Ishikawa (cell line): ENCODE measurements around the gene CACFD1.

ENCODE experiments used
- CEBPB ChIP-seq: IDR thresholded peaks from 2 replicates; pipeline ENCODE4 v1.6.1; 2012
- CREB1 ChIP-seq: IDR thresholded peaks from 2 replicates; pipeline ENCODE4 v1.6.1; 2012; ENCODE audit warnings: low read depth
- EGR1 ChIP-seq: IDR thresholded peaks from 2 replicates; pipeline ENCODE4 v1.6.1; 2012
- EP300 ChIP-seq: IDR thresholded peaks from 2 replicates; pipeline ENCODE4 v1.6.1; 2012; ENCODE audit warnings: borderline replicate concordance
- RAD21 ChIP-seq: IDR thresholded peaks from 2 replicates; pipeline ENCODE4 v1.6.1; 2012; ENCODE audit warnings: low read depth
- REST ChIP-seq: IDR thresholded peaks from 2 replicates; pipeline ENCODE4 v1.6.1; 2012; ENCODE audit warnings: low read depth, mild to moderate bottlenecking
- ZBTB7A ChIP-seq: IDR thresholded peaks from 2 replicates; pipeline ENCODE4 v1.6.1; 2012; ENCODE audit warnings: low read depth
- TF ChIP-seq, protein P1 (sequence below): IDR thresholded peaks from 2 replicates; pipeline ENCODE4 v1.6.1; 2012

DNA sequence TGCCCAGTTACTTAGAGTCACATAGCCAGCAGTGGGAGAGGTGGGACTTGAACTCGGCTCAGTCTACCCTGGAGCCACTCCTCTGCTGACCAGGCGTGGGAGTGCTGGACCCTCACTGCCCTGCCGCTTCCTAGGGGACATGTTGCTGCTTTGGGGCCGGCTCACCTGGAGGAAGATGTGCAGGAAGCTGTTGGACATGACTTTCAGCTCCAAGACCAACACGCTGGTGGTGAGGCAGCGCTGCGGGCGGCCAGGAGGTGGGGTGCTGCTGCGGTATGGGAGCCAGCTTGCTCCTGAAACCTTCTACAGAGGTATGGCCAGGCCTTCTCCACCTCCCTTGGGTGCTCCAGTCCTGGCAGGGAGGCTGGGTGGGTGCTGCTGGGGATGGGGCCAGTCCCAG, 3.4 kb upstream of the CACFD1 start:
- TF ChIP-seq EP300 (no peak), CREB1 (no peak), REST (no peak), RAD21 (no peak), CEBPB (no peak), EGR1 (no peak), ZBTB7A (no peak)
- TF ChIP-seq, protein P1, sequence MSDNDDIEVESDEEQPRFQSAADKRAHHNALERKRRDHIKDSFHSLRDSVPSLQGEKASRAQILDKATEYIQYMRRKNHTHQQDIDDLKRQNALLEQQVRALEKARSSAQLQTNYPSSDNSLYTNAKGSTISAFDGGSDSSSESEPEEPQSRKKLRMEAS: no peak
